Measurements from ENCODE around the gene NDUFS6.
"Not testable (repeated sequence)": the region's sequence is repeated elsewhere in the genome, so short reads cannot be mapped to it uniquely, and the experiment has no call there.

DNA sequence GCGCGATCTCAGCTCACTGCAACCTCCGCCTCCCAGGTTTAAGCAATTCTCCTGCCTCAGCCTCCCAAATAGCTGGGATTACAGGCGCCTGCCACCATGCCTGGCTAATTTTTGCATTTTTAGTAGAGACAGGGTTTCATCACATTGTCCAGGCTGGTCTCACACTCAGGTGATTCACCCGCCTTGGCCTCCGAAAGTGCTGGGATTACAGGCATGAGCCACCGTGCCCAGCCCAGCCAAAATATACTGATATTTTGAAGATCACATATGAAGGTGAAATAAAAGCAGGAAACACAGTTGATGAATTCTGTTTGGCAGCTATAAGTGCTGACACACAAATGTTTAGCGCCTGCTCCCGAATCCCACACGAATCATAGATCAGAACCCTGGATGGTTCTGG, 42.6 kb downstream of the NDUFS6 start:
- TF ChIP-seq POLR2A (IDR thresholded peaks at IDR 0.05; ENCODE audit: low read depth, low read length); TAF1 (IDR thresholded peaks at IDR 0.05; ENCODE audit: borderline replicate concordance, low read depth, low read length); POLR2AphosphoS5 (IDR thresholded peaks at IDR 0.05; ENCODE audit: low read depth, low read length): not testable (repeated sequence)
